HL-60 (cell line): ENCODE measurements around the gene TCTN3.

Experiments used
- DNase-seq, 2 experiments: peaks; one replicate each; pipeline ENCODE4 v3.0.0-alpha.2; 2010 to 2020; ENCODE audit warnings: low read depth in 1 of 2, low spot score in 1 of 2
- H3K27ac ChIP-seq: fragments of 250-450 bp; sonication (Bioruptor Pico); replicated peaks from 2 replicates; pipeline ENCODE4 v1.5.1; 2020; ENCODE audit warnings: mild to moderate bottlenecking, moderate library complexity
- H3K27me3 ChIP-seq: fragments of 250-450 bp; sonication (Bioruptor Pico); 2 replicates; pipeline ENCODE4 v1.5.1; 2021; ENCODE audit warnings: mild to moderate bottlenecking, moderate library complexity; ENCODE audit not compliant: insufficient read depth, poor library complexity, severe bottlenecking
- H3K4me3 ChIP-seq: replicated peaks from 2 replicates; pipeline ENCODE4 v1.5.1; 2011; ENCODE audit warnings: mild to moderate bottlenecking, control low read depth, low read length; ENCODE audit not compliant: insufficient read depth
- GABPA ChIP-seq: IDR thresholded peaks from 2 replicates; pipeline ENCODE4 v1.6.1; 2012; ENCODE audit warnings: low read depth
- POLR2AphosphoS5 ChIP-seq: IDR thresholded peaks from 2 replicates; pipeline ENCODE4 v1.6.1; 2012; ENCODE audit warnings: low read depth
- SPI1 ChIP-seq: IDR thresholded peaks from 2 replicates; pipeline ENCODE4 v1.6.1; 2012; ENCODE audit warnings: low read depth, mild to moderate bottlenecking, borderline replicate concordance
- TF ChIP-seq, protein P1 (sequence below): IDR thresholded peaks from 2 replicates; pipeline ENCODE4 v1.6.1; 2012; ENCODE audit warnings: low read depth; ENCODE audit not compliant: insufficient replicate concordance
- TF ChIP-seq, protein P2 (sequence below): IDR thresholded peaks from one replicate; pipeline ENCODE4 v1.5.1; 2011; ENCODE audit warnings: low read length, control low read depth, inconsistent platforms; ENCODE audit not compliant: insufficient read depth

Gene TCTN3

DNA sequence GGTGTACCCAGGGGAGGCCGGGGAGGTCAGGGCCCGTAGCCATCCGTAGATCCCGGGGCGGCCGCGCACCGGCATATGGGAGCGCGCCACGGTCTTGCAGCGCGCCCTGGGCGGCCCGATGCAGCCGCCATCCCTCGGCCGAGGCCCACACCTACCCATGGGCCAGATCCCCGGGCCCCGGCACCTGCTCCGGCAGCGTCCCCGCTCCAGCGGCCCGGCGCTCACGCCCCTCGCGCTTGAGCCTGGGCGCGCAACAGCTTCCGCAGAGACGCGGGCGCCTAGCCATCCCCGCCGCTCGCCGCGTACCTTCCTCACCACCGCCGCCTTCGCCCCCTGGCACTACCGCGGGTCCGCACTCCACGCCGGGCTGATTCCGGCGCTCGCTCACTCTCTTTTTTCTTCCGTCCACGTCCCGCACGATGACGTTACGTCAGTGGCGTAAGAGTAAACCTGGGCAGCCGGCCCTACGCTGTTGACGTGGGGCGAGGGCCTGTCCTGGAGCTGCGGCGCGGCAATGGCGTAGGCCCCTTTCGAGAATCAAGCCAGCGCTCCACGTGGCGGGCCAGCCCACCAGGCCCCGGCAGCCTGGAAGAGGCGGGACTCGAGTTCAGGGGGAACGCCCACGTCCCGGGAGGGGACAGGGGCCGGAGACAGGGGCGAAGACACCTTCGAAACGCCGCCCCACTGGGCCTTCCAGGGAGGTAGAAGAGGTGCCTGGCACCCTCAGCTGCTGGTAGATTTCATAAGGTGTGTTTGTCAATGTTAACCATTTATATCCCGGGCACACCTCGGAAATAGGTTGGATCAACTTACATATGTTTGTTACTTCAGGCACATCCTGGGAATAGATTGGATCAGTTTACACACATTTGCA is 37.2 kb downstream of the TCTN3 start, which contains the start of gene ALDH18A1:
TSS of gene ALDH18A1 (minus strand) at position 421 of the 874 bp plus-strand sequence. CDS start 3,334 bp downstream, outside the sequence.
- peak; percentile 84 to 92 for DNase-seq
- Histone ChIP-seq H3K4me3 (peak within 1 kb of the TSS; percentile 89), H3K27ac (peak within 1 kb of the TSS; percentile 66), H3K27me3 (no peaks in the 10 kb centered on the region)
- TF ChIP-seq, protein P1, sequence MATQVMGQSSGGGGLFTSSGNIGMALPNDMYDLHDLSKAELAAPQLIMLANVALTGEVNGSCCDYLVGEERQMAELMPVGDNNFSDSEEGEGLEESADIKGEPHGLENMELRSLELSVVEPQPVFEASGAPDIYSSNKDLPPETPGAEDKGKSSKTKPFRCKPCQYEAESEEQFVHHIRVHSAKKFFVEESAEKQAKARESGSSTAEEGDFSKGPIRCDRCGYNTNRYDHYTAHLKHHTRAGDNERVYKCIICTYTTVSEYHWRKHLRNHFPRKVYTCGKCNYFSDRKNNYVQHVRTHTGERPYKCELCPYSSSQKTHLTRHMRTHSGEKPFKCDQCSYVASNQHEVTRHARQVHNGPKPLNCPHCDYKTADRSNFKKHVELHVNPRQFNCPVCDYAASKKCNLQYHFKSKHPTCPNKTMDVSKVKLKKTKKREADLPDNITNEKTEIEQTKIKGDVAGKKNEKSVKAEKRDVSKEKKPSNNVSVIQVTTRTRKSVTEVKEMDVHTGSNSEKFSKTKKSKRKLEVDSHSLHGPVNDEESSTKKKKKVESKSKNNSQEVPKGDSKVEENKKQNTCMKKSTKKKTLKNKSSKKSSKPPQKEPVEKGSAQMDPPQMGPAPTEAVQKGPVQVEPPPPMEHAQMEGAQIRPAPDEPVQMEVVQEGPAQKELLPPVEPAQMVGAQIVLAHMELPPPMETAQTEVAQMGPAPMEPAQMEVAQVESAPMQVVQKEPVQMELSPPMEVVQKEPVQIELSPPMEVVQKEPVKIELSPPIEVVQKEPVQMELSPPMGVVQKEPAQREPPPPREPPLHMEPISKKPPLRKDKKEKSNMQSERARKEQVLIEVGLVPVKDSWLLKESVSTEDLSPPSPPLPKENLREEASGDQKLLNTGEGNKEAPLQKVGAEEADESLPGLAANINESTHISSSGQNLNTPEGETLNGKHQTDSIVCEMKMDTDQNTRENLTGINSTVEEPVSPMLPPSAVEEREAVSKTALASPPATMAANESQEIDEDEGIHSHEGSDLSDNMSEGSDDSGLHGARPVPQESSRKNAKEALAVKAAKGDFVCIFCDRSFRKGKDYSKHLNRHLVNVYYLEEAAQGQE: peak; percentile 25
- TF ChIP-seq POLR2AphosphoS5 (peak; percentile 55), GABPA (no peak)

DNA sequence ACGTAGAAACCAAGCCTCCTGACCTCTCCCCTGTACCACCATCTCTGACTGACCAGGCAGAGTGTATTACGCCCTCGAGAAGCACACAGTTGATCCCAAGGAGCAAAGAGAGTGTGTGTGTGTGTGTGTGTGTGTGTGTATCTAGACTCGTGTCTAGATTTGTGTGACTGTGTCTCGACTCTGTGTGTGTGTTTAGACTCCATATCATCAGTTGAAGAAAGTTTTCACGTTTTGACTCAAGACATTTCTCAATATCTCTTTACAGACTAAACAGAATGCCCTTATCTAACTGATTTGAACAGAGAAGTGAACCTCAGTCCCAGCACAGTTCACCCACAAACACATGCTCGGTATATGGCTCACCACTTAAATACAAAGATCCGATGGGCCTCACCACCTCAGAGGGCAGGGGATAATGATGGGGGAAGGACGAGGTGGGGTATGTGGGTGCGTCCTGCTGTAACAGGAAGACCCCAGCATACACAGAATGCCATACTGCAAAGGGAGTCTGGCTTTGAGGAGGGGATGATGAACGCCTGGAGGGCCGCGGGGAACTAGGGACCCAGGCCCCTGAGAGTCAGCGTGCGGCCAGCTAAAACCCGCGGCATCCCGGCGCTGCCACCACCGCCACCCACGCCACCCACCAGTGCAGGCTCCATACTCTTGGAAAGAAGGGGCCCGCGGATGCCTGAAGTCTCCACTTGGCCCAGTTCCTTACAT is 38.0 kb downstream of the TCTN3 start:
- Histone ChIP-seq H3K27me3 (no peaks in the 10 kb centered on the region), H3K27ac (peak overlapping the region; percentile 66), H3K4me3 (peak overlapping the region; percentile 89)
- peak in 1 of 2 experiments; percentile 16 for DNase-seq
- TF ChIP-seq GABPA (no peak), POLR2AphosphoS5 (no peak), SPI1 (no peak)
- TF ChIP-seq, protein P1: no peak
- TF ChIP-seq, protein P2, sequence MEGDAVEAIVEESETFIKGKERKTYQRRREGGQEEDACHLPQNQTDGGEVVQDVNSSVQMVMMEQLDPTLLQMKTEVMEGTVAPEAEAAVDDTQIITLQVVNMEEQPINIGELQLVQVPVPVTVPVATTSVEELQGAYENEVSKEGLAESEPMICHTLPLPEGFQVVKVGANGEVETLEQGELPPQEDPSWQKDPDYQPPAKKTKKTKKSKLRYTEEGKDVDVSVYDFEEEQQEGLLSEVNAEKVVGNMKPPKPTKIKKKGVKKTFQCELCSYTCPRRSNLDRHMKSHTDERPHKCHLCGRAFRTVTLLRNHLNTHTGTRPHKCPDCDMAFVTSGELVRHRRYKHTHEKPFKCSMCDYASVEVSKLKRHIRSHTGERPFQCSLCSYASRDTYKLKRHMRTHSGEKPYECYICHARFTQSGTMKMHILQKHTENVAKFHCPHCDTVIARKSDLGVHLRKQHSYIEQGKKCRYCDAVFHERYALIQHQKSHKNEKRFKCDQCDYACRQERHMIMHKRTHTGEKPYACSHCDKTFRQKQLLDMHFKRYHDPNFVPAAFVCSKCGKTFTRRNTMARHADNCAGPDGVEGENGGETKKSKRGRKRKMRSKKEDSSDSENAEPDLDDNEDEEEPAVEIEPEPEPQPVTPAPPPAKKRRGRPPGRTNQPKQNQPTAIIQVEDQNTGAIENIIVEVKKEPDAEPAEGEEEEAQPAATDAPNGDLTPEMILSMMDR: no peak

DNA sequence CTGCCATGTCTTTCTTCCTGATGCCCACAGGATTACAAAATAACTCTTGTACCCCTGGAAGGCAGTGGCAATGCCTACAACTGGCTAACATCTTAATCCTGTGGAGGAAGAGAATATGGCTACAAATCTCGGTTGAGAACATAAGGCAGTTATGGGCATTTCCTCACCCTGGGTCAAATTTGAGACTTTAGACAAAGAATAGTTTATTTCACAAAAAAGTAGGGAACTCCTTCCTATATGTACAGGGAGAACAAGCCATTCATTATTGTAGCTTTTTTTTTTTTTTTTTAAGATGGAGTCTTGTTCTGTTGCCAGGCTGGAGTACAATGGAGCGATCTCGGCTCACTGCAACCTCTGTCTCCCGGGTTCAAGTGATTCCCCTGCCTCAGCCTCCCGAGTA is 39.8 kb downstream of the TCTN3 start:
- Histone ChIP-seq H3K27ac (no peak overlapping the region), H3K4me3 (no peak overlapping the region), H3K27me3 (no peaks in the 10 kb centered on the region)
- DNase-seq: no peak
- no peak for TF ChIP-seq GABPA
- TF ChIP-seq POLR2AphosphoS5: no peak
- TF ChIP-seq, protein P2: no peak
- TF ChIP-seq, protein P1: no peak
- TF ChIP-seq SPI1: no peak
